Glomerular endothelial cell (primary cell): Measurements from ENCODE around the gene PTPN7. TPM values are rescaled to one million over a fixed set of nuclear protein-coding genes. Genes with fewer than 3 reads are reported as not detected.
"Not testable (repeated sequence)": the region's sequence is repeated elsewhere in the genome, so short reads cannot be mapped to it uniquely, and the experiment has no call there.

ENCODE experiments used
- DNase-seq: peaks from one replicate; pipeline ENCODE4 v3.0.0-alpha.2; 2011; ENCODE audit warnings: low read depth, low spot score; ENCODE audit errors: extremely low read depth
- total RNA-seq: library from RNA; depleted of rRNA; stranded (reverse); fragments of >200 nt; gene quantifications from 2 replicates; pipeline ENCODE4 v1.2.3, GENCODE V29; 2015

PTPN7 gene
- total RNA-seq, 1 donor from 2014 or later, result 1.2 TPM

GRCh38 chr1:202189918-202190715 lies 29.7 kb upstream of the PTPN7 start:
- DNase-seq, result no peak

- no peak for DNase-seq
Measured at GRCh38 chr1:202189001-202189790, 28.8 kb upstream of the PTPN7 start.

- DNase-seq, result no peak
Measured at GRCh38 chr1:202187697-202188407, 27.4 kb upstream of the PTPN7 start.

GRCh38 chr1:202187041-202187671 lies 26.8 kb upstream of the PTPN7 start:
- DNase-seq, result no peak

- DNase-seq, result no peak
Measured at GRCh38 chr1:202186327-202186726, 25.9 kb upstream of the PTPN7 start.

GRCh38 chr1:202184750-202185460 lies 24.5 kb upstream of the PTPN7 start:
- peak; percentile 44 for DNase-seq

- DNase-seq, result no peak
Measured at GRCh38 chr1:202182040-202182877, 21.9 kb upstream of the PTPN7 start.

- DNase-seq, result no peak
Measured at GRCh38 chr1:202181586-202181985, 21.2 kb upstream of the PTPN7 start.

- not testable (repeated sequence) for DNase-seq
Measured at GRCh38 chr1:202180751-202181139, 20.3 kb upstream of the PTPN7 start.

- DNase-seq, result no peak
Measured at GRCh38 chr1:202179828-202180750, 19.7 kb upstream of the PTPN7 start.

GRCh38 chr1:202176949-202177927 lies 16.8 kb upstream of the PTPN7 start:
- DNase-seq, result no peak

GRCh38 chr1:202173993-202174392 lies 13.6 kb upstream of the PTPN7 start:
- no peak for DNase-seq

GRCh38 chr1:202172015-202172355 lies 11.6 kb upstream of the PTPN7 start:
- DNase-seq, result no peak

- no peak for DNase-seq
Measured at GRCh38 chr1:202171292-202172014, 11.1 kb upstream of the PTPN7 start.

GRCh38 chr1:202170726-202171125 lies 10.3 kb upstream of the PTPN7 start:
- no peak for DNase-seq

- DNase-seq, result no peak
Measured at GRCh38 chr1:202168861-202169260, 8.5 kb upstream of the PTPN7 start.
